Measurements from ENCODE around the gene ZNF804A.
"Not testable (repeated sequence)": the region's sequence is repeated elsewhere in the genome, so short reads cannot be mapped to it uniquely, and the experiment has no call there.

The ZNF804A gene

GRCh38 chr2:184729581-184729980 is 131.3 kb downstream of the ZNF804A start:
- DNase-seq: no peak

- DNase-seq: no peak
Observed at GRCh38 chr2:184730288-184730687, 132.0 kb downstream of the ZNF804A start.

- DNase-seq: no peak
Observed at GRCh38 chr2:184734338-184734737, 136.0 kb downstream of the ZNF804A start.

GRCh38 chr2:184735611-184736010 is 137.3 kb downstream of the ZNF804A start:
- no peak for DNase-seq

- DNase-seq: no peak
Observed at GRCh38 chr2:184743096-184743495, 144.8 kb downstream of the ZNF804A start.

- DNase-seq: no peak
Observed at GRCh38 chr2:184756161-184756560, 157.8 kb downstream of the ZNF804A start.

- DNase-seq: no peak
Observed at GRCh38 chr2:184756885-184757284, 158.6 kb downstream of the ZNF804A start.

- not testable (repeated sequence) for DNase-seq
Observed at GRCh38 chr2:184759557-184760255, 161.4 kb downstream of the ZNF804A start.

GRCh38 chr2:184760931-184761330 is 162.6 kb downstream of the ZNF804A start:
- DNase-seq: no peak

- peak; percentile 56 for DNase-seq
Observed at GRCh38 chr2:184765112-184765895, 167.0 kb downstream of the ZNF804A start.

GRCh38 chr2:184767059-184767458 is 168.7 kb downstream of the ZNF804A start:
- DNase-seq: no peak

GRCh38 chr2:184769023-184769422 is 170.7 kb downstream of the ZNF804A start:
- DNase-seq: no peak

- DNase-seq: no peak
Observed at GRCh38 chr2:184769686-184770085, 171.4 kb downstream of the ZNF804A start.

GRCh38 chr2:184779777-184780176 is 181.4 kb downstream of the ZNF804A start:
- no peak for DNase-seq

- no peak for DNase-seq
Observed at GRCh38 chr2:184780384-184780783, 182.1 kb downstream of the ZNF804A start.

- no peak for DNase-seq
Observed at GRCh38 chr2:184780944-184781343, 182.6 kb downstream of the ZNF804A start.

- no peak for DNase-seq
Observed at GRCh38 chr2:184783576-184783975, 185.2 kb downstream of the ZNF804A start.

- no peak for DNase-seq
Observed at GRCh38 chr2:184793176-184793575, 194.8 kb downstream of the ZNF804A start.

GRCh38 chr2:184799379-184799778 is 201.1 kb downstream of the ZNF804A start:
- no peak for DNase-seq

- no peak for DNase-seq
Observed at GRCh38 chr2:184814421-184814820, 216.1 kb downstream of the ZNF804A start.

GRCh38 chr2:184815824-184816223 is 217.5 kb downstream of the ZNF804A start:
- no peak for DNase-seq

GRCh38 chr2:184824597-184824996 is 226.3 kb downstream of the ZNF804A start:
- DNase-seq: peak; percentile 36

GRCh38 chr2:184830531-184830930 is 232.2 kb downstream of the ZNF804A start:
- DNase-seq: no peak

GRCh38 chr2:184834699-184835397 is 236.5 kb downstream of the ZNF804A start:
- peak; percentile 53 for DNase-seq
